ENCODE data around the gene IL25. TPM values are rescaled to one million over a fixed set of nuclear protein-coding genes. Genes with fewer than 3 reads are reported as not detected.
"Not testable (repeated sequence)": the region's sequence is repeated elsewhere in the genome, so short reads cannot be mapped to it uniquely, and the experiment has no call there.

IL25 gene
- total RNA-seq, 1 donor from 2014 or later = not detected

DNA sequence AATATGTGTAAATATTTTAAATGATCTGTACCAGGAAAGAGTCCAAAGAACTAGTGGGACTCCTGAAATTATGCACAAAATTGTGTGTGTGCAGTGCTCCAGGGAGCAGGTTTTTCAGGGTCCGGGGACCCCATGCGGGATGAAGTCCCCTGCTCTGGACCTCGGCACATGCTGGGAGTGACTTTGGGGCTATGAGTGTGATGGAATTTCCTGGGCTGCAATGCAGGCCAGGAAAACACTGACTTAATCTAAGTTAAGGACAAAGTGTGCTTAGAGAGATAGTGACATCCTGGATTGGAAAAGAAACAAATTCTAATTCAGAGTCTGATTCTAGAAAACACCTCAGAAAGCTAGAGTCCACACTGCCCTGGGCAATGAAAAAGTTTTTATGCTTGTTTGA lies 41.6 kb downstream of the IL25 start:
- H3K4me3 Mint-ChIP-seq (ENCODE audit: unreplicated experiment) = no peak overlapping the region
- H3K4me1 Mint-ChIP-seq (ENCODE audit: low read depth, unreplicated experiment) = no peaks in the 10 kb centered on the region
- no peak overlapping the region for H3K27ac Mint-ChIP-seq (ENCODE audit: unreplicated experiment)
- no peaks in the 10 kb centered on the region for H3K9me3 Mint-ChIP-seq (ENCODE audit: unreplicated experiment)
- DNase-seq = no peak
- H3K36me3 Mint-ChIP-seq (ENCODE audit: unreplicated experiment) = peaks cover 5% of the 10 kb centered on the region
- TF ChIP-seq, protein P1, sequence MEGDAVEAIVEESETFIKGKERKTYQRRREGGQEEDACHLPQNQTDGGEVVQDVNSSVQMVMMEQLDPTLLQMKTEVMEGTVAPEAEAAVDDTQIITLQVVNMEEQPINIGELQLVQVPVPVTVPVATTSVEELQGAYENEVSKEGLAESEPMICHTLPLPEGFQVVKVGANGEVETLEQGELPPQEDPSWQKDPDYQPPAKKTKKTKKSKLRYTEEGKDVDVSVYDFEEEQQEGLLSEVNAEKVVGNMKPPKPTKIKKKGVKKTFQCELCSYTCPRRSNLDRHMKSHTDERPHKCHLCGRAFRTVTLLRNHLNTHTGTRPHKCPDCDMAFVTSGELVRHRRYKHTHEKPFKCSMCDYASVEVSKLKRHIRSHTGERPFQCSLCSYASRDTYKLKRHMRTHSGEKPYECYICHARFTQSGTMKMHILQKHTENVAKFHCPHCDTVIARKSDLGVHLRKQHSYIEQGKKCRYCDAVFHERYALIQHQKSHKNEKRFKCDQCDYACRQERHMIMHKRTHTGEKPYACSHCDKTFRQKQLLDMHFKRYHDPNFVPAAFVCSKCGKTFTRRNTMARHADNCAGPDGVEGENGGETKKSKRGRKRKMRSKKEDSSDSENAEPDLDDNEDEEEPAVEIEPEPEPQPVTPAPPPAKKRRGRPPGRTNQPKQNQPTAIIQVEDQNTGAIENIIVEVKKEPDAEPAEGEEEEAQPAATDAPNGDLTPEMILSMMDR (IDR thresholded peaks at IDR 0.05; ENCODE audit: partially characterized antibody, unreplicated experiment) = no peak
- H3K27me3 Mint-ChIP-seq (ENCODE audit: unreplicated experiment) = peaks cover 13% of the 10 kb centered on the region

DNA sequence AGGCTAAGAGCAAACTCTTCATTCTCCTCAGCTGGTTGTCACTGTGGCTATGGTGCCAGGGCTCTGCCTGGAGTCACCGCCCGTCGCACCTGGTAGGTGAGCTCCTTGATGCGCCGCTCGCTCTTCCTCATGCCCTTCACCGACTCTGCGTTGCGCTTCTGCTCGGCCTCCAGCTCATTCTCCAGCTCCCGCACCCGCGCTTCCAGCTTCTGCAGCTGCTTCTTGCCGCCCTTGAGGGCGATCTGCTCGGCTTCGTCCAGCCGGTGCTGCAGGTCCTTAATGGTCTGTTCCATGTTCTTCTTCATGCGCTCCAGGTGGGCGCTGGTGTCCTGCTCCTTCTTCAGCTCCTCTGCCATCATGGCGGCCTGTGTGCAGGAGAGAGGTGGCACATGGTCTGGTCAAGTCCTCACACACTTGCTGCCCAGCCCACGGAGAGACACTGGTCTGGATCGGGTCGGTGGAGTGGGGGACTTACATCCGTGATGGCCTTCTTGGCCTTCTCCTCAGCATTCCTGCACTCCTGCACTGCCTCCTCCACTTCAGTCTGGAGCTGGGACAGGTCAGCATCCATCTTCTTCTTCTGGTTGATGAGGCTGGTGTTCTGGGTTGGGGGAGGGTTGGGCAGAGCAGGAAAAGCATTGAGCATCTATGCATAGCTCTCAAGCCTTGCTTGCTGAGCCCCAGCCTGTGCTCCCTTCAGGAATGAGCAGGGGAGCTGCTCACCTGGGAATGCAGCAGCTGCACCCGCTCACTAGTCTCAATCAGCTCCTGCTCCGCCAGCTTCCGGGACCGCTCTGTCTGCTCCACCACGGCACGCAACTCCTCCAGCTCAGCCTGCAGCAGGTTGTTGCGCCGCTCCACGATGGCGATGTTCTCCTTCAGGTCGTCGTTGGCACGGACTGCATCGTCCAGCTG lies 42.6 kb downstream of the IL25 start:
- Mint-ChIP-seq H3K4me3 (ENCODE audit: unreplicated experiment) (no peak overlapping the region), H3K9me3 (ENCODE audit: unreplicated experiment) (peaks cover under 1% of the 10 kb centered on the region), H3K4me1 (ENCODE audit: low read depth, unreplicated experiment) (no peaks in the 10 kb centered on the region), H3K36me3 (ENCODE audit: unreplicated experiment) (peaks cover 5% of the 10 kb centered on the region), H3K27me3 (ENCODE audit: unreplicated experiment) (peaks cover 13% of the 10 kb centered on the region), H3K27ac (ENCODE audit: unreplicated experiment) (no peak overlapping the region)
- TF ChIP-seq, protein P1 (IDR thresholded peaks at IDR 0.05; ENCODE audit: partially characterized antibody, unreplicated experiment) = no peak
- no peak for DNase-seq

DNA sequence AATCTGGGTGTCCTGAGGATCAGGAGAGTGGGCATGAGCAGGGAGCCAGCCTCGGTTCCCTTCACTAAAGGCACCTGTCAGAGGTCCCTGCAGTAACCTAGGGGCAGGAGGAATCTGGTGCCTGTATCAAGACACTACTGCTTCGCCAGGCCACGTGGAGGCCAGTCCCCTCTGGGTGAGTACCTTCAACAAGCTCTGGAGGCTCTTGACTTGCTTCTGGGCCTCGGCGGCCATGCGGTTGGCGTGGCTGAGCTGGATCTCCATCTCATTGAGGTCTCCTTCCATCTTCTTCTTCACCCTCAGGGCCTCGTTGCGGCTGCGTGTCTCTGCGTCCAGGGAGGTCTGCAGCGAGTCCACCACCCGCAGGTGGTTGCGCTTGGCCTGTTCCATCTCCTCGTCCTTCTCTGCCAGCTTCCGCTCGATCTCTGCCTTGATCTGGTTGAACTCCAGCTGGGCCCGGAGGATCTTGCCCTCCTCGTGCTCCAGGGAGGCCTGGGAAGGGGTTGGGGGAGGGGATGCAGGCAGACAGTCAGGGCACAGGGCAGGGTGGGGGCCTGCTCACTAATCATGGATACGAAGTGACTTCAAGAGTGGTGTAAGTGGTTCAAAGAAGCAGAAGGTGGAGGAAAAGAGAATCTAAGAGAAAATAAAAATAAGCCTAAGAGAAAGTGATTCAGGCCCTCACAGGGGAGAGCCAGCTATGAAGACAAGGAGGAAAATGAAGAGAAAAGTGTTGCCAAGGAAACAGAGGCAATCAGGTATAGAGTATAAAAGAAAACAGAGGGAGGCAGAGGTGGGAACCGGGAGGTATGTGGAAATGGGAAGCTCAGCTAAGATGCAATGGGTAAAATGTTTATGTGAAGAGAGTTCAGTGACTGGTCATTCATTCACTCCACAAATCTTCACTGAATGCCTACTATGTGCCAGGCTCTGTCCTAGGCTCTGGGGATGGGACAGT lies 43.5 kb downstream of the IL25 start:
- peaks cover 5% of the 10 kb centered on the region for H3K36me3 Mint-ChIP-seq (ENCODE audit: unreplicated experiment)
- no peak for DNase-seq
- H3K27ac Mint-ChIP-seq (ENCODE audit: unreplicated experiment) = no peak overlapping the region
- peaks cover 2% of the 10 kb centered on the region for H3K9me3 Mint-ChIP-seq (ENCODE audit: unreplicated experiment)
- TF ChIP-seq, protein P1 (IDR thresholded peaks at IDR 0.05; ENCODE audit: partially characterized antibody, unreplicated experiment) = no peak
- H3K27me3 Mint-ChIP-seq (ENCODE audit: unreplicated experiment) = peaks cover 12% of the 10 kb centered on the region
- H3K4me1 Mint-ChIP-seq (ENCODE audit: low read depth, unreplicated experiment) = no peaks in the 10 kb centered on the region
- H3K4me3 Mint-ChIP-seq (ENCODE audit: unreplicated experiment) = no peak overlapping the region

DNA sequence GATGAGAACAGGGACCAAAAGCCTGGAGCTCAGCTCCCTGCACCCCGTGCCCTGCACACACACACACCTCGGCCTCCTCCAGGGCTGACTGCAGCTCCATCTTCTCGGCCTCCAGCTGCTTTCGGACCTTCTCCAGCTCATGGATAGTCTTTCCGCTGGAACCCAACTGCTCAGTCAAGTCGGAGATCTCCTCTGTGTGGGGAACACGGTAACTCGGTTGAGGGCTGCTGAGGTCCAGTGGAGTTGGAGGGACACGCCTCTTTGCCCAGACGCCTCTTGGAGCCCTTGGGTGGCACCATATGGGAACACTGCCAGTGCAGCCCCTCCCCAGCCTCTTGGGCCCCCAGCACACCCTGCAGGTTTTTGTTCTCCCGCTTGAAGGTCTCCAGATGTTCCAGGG lies 44.2 kb downstream of the IL25 start:
- Mint-ChIP-seq H3K36me3 (ENCODE audit: unreplicated experiment) (peaks cover 5% of the 10 kb centered on the region), H3K9me3 (ENCODE audit: unreplicated experiment) (peaks cover 2% of the 10 kb centered on the region), H3K4me1 (ENCODE audit: low read depth, unreplicated experiment) (no peaks in the 10 kb centered on the region), H3K4me3 (ENCODE audit: unreplicated experiment) (no peak overlapping the region), H3K27ac (ENCODE audit: unreplicated experiment) (no peak overlapping the region), H3K27me3 (ENCODE audit: unreplicated experiment) (peaks cover 9% of the 10 kb centered on the region)
- TF ChIP-seq, protein P1 (IDR thresholded peaks at IDR 0.05; ENCODE audit: partially characterized antibody, unreplicated experiment) = no peak
- DNase-seq = no peak

DNA sequence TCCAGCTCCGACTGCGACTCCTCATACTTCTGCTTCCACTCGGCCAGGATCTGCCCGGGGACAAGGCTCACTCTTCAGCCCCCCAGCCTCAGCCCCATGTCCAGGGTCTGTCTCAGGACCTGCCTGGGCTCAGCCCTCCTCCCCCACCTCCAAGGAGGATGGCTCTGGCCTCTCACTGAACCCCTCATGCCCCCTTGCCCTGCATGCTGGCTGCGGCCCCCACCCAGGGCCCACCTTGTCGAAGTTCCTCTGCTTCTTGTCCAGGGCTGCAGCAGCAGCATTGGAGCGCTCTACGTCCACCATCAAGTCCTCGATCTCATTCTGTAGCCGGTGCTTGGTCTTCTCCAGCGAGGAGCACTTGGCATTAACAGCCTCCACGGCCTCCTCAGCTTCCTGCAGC lies 44.7 kb downstream of the IL25 start:
- H3K4me3 Mint-ChIP-seq (ENCODE audit: unreplicated experiment); H3K27ac Mint-ChIP-seq (ENCODE audit: unreplicated experiment); DNase-seq; H3K27me3 Mint-ChIP-seq (ENCODE audit: unreplicated experiment); H3K9me3 Mint-ChIP-seq (ENCODE audit: unreplicated experiment); H3K36me3 Mint-ChIP-seq (ENCODE audit: unreplicated experiment); H3K4me1 Mint-ChIP-seq (ENCODE audit: low read depth, unreplicated experiment): not testable (repeated sequence)

Data from glutamatergic neuron (in vitro differentiated cells).